Stomach (tissue), 19 donors: ENCODE data around the gene RASGRP3. TPM values are rescaled to one million over a fixed set of nuclear protein-coding genes. Genes with fewer than 3 reads are reported as not detected.
A peak's percentile ranks its signal among the peaks of the same experiment; 100 is the strongest.

Experiments used
- DNase-seq, 2 donors: peaks; one replicate each; pipeline versions ENCODE4 v3.0.0 to v3.0.0-alpha.2; 2013 to 2019
- H3K27ac ChIP-seq, 5 donors: fragments of 200-600 bp in 4 of 5; sonication (generic) in 4 of 5; one replicate each; pipeline ENCODE4 v1.5.1; 2013 to 2019; ENCODE audit warnings: mild to moderate bottlenecking in 1 of 5, moderate library complexity in 1 of 5
- H3K27me3 ChIP-seq, 3 donors: fragments of 200-600 bp; sonication (generic); one replicate each; pipeline ENCODE4 v1.5.1; 2017 to 2019; ENCODE audit warnings: mixed run types in 1 of 3
- H3K36me3 ChIP-seq, 4 donors: fragments of 200-600 bp; sonication (generic); 1 replicate in 3 of 4; 2 replicates in 1 of 4; pipeline ENCODE4 v1.5.1; 2016 to 2019
- H3K4me1 ChIP-seq, 4 donors: fragments of 200-600 bp; sonication (generic); one replicate each; pipeline ENCODE4 v1.5.1; 2016 to 2019
- H3K4me3 ChIP-seq, 4 donors: fragments of 200-600 bp; sonication (generic) in 3 of 4; one replicate each; pipeline ENCODE4 v1.5.1; 2016 to 2019; ENCODE audit warnings: mild to moderate bottlenecking in 1 of 4
- H3K9me3 ChIP-seq, 4 donors: fragments of 200-600 bp; sonication (generic); one replicate each; pipeline ENCODE4 v1.5.1; 2016 to 2019
- EP300 ChIP-seq: sonication (generic); formaldehyde crosslinking; IDR thresholded peaks from one replicate; pipeline ENCODE4 v1.6.1; 2017; ENCODE audit warnings: antibody characterized with exemption
- POLR2A ChIP-seq, 4 donors: fragments of 450-650 bp; IDR thresholded peaks; one replicate each; pipeline ENCODE4 v1.6.1; 2016; ENCODE audit warnings: antibody characterized with exemption in 4 of 4, control low read depth in 2 of 4, mild to moderate bottlenecking in 1 of 4, moderate library complexity in 1 of 4
- POLR2AphosphoS5 ChIP-seq, 3 donors: sonication (generic); formaldehyde crosslinking; IDR thresholded peaks; one replicate each; pipeline ENCODE4 v1.6.1; 2016; ENCODE audit warnings: antibody characterized with exemption in 3 of 3
- WGBS, 5 donors: extraction: QIAGEN DNeasy Blood & Tissue Kit in 3 of 5; methylation state at CpG; one replicate each; pipeline versions ENCODE4 v1.1.5 to v1.1.7; 2013 to 2018; 5-methylcytosine and 5-hydroxymethylcytosine counted together
- intact Hi-C: fragments of 100-400 bp; cut with DNase I; formaldehyde crosslinking; loops from one replicate; pipeline ENCODE4 v1.15.1; 2023; ENCODE audit warnings: low total_unique reads
- long read RNA-seq, 10 donors: transcript quantifications; one replicate each; lab custom pipeline, GENCODE V29; 2026
- polyA plus RNA-seq, 3 donors: library from polyadenylated mRNA; stranded (reverse); fragments of 200-250 nt; gene quantifications; one replicate each; pipeline ENCODE4 v1.2.3, GENCODE V29; 2013
- total RNA-seq, 5 donors: library from RNA; depleted of rRNA; stranded (reverse); fragments of >200 nt; gene quantifications; one replicate each; pipeline versions ENCODE4 v1.1.0 to v1.2.3, GENCODE V29; 2014 to 2016
- TF ChIP-seq, protein P1 (sequence below), 7 experiments: fragments of 450-650 bp in 4 of 7; fragments of 200-600 bp in 3 of 7; sonication (generic) in 3 of 7; IDR thresholded peaks; one replicate each; pipeline ENCODE4 v1.5.1; 2016 to 2019; ENCODE audit warnings: antibody characterized with exemption in 7 of 7, control low read depth in 2 of 7, mild to moderate bottlenecking in 1 of 7
- donor health status: healthy with polysubstance abuse.
- donor health status: Bipolar disorder and iron deficiency.
- donor health status: healthy.

Gene RASGRP3
- 10 to 100 TPM in 4 of 5 donors, under 1 TPM in 1; 0.29 to 51.3 (median 16.0) TPM for total RNA-seq
- 1 to 10 TPM; 3.3 to 6.9 (median 6.3) TPM for polyA plus RNA-seq
- long read RNA-seq, donor 1: 0 reads
- long read RNA-seq, donor 2: 0 reads
- long read RNA-seq, donor 3: 0 reads
- long read RNA-seq, donor 4: 0 reads
- long read RNA-seq, donor 5, partial matches to known transcripts: 0 of 1 reads
- long read RNA-seq, donor 5, other reads (novel, unspliced or antisense): 0 of 1 reads
- long read RNA-seq, donor 6: 0 reads
- long read RNA-seq, donor 7, full-length matches to known transcripts: 2 of 2 reads
- long read RNA-seq, donor 7, partial matches to known transcripts: 0 of 2 reads
- long read RNA-seq, donor 7, other reads (novel, unspliced or antisense): 0 of 2 reads
- long read RNA-seq, donor 8: 0 reads
- long read RNA-seq, donor 9, partial matches to known transcripts: 0 of 1 reads
- long read RNA-seq, donor 9, other reads (novel, unspliced or antisense): 0 of 1 reads
- long read RNA-seq, donor 10: 0 reads

DNA sequence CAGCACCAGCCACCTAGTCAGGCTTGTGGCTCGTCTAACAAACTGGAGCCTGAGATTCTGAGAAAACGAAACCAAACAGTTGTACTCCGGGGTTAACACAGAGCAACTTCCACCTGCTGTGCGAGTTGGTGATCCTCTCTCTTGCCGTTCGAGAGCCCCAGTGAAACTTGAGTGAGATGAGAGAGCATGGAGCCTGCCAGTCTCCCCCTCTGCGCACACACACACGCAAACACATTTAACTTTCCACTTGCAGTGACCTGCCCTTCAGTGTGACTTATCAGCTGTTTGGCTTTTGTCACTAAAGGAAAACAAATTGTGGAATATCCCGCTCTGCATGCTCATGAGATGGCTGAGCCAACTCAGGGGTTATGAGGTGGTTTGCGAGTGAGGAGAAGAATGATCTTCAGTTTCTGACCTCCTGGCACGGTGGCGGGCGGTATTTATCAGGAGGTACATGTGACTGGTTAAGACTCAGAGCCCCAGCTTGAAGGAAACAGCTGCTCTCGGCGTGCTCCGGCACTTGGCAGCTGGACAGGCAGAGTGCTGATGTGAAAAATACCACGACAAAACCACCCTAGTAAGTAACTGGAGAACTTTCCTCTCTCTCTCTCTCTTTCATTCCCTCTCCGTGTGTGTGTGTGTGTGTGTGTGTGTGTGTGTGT, at the start of gene RASGRP3:
Gene RASGRP3 (plus strand): TSS at position 519 of the 662 bp plus-strand sequence. CDS start 38,488 bp downstream, outside the sequence.
- H3K9me3 ChIP-seq: no peaks in the 10 kb centered on the region
- 0 to 2% (median 0%) methylated on average over 13 to 18 of the region's 18 CpGs for WGBS, 5 donors
- H3K4me3 ChIP-seq: peak within 1 kb of the TSS; percentile 52 to 69 (median 64)
- peak; percentile 80 to 92 for DNase-seq
- H3K36me3 ChIP-seq: no peaks in the 10 kb centered on the region
- intact Hi-C loops: no loop called here
- peaks cover 9 to 39% (median 15%) of the 10 kb centered on the region in 4 donors for H3K4me1 ChIP-seq
- H3K27me3 ChIP-seq: no peaks in the 10 kb centered on the region
- peak within 1 kb of the TSS; percentile 83 to 90 (median 88) for H3K27ac ChIP-seq
- TF ChIP-seq EP300 (no peak), POLR2AphosphoS5 (IDR thresholded peaks at IDR 0.05) (peak; percentile 20 to 72 (median 69))

DNA sequence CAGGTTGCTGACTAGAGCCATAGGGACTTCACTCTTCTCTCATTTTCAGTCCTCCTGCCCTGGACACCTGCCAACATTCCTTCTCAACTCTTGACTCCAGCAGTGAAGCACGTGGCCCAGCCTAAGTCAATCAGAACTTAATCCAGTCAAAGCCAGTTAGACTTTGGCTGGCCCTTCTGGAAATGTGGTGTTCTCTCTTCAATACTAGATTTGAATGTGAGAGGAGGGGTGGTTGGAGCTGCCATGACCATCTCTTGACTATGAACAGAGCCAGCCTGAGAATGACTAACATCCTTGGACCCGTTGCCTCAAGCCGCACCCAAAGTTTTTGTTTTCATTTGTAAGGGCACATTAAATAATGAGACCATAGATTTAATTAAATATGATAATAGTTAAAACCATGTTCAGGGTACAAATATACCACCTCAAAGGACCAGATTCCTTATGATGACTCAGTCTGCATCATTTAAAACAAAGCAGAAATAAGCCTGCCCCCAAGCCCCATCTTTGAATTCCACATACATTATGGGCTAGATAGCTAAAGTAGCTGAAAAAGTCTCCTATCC, 49.7 kb upstream of the RASGRP3 start:
- TF ChIP-seq, protein P1, sequence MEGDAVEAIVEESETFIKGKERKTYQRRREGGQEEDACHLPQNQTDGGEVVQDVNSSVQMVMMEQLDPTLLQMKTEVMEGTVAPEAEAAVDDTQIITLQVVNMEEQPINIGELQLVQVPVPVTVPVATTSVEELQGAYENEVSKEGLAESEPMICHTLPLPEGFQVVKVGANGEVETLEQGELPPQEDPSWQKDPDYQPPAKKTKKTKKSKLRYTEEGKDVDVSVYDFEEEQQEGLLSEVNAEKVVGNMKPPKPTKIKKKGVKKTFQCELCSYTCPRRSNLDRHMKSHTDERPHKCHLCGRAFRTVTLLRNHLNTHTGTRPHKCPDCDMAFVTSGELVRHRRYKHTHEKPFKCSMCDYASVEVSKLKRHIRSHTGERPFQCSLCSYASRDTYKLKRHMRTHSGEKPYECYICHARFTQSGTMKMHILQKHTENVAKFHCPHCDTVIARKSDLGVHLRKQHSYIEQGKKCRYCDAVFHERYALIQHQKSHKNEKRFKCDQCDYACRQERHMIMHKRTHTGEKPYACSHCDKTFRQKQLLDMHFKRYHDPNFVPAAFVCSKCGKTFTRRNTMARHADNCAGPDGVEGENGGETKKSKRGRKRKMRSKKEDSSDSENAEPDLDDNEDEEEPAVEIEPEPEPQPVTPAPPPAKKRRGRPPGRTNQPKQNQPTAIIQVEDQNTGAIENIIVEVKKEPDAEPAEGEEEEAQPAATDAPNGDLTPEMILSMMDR (IDR thresholded peaks at IDR 0.05): no peak
- no peak for TF ChIP-seq POLR2AphosphoS5 (IDR thresholded peaks at IDR 0.05)
- no peak for TF ChIP-seq POLR2A (IDR thresholded peaks at IDR 0.05)
- no peak for TF ChIP-seq EP300
- Histone ChIP-seq H3K36me3 (no peaks in the 10 kb centered on the region), H3K4me1 (no peaks in the 10 kb centered on the region), H3K27me3 (no peaks in the 10 kb centered on the region), H3K27ac (no peak overlapping the region), H3K4me3 (no peak overlapping the region), H3K9me3 (no peaks in the 10 kb centered on the region)
- intact Hi-C loops: no loop called here
- DNase-seq: peak; percentile 61 to 62
- WGBS, 5 donors: 47 to 65% (median 55%) methylated on average over 3 of the region's 3 CpGs

DNA sequence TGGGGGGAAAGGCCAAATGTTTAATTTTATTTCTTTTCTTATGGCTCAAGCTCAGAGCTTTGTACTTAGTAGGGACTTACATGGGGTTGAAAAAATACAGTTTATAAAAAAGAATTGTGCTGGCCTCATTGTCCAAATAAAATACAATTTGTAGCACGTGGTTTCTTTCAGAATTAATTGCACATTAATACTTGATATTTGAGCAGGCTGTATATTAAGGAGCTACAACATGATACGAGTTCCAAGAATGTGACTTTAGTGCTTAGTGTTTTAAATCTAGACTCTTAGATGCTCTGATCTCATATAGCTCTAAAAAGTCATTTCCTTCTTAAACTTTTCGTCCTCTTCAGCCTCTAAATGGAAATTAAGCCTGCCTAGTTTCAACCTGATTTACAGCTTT, 46.4 kb upstream of the RASGRP3 start:
- no peaks in the 10 kb centered on the region for H3K27me3 ChIP-seq
- TF ChIP-seq POLR2A (IDR thresholded peaks at IDR 0.05) (no peak), POLR2AphosphoS5 (IDR thresholded peaks at IDR 0.05) (no peak), EP300 (no peak)
- TF ChIP-seq, protein P1 (IDR thresholded peaks at IDR 0.05): no peak

DNA sequence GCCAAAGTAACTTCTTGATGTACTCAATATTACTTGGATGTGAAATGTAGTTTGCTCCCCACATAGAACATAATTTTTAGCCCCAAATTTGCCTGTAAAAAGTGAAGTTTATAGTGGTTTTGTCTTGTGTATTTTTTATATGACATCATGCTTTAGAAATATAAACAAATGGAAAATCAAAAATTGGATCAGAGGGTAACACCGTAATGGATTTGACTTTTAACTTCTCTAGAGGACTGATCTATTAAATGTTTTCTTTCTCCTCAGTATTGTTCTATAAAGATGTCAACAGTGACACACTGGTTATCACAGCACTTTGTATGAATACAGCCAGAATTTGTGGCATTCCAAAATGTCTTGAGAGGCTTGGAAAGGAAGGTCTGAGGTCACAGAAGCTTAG, 45.6 kb upstream of the RASGRP3 start:
- no peaks in the 10 kb centered on the region for H3K27me3 ChIP-seq
- 62 to 71% (median 63%) methylated on average over 1 of the region's 1 CpG for WGBS, 5 donors
- DNase-seq: no peak
- intact Hi-C loops: no loop called here
- no peak overlapping the region for H3K27ac ChIP-seq
- H3K4me1 ChIP-seq: no peaks in the 10 kb centered on the region
- H3K4me3 ChIP-seq: no peak overlapping the region
- no peaks in the 10 kb centered on the region for H3K9me3 ChIP-seq
- TF ChIP-seq POLR2AphosphoS5 (IDR thresholded peaks at IDR 0.05) (no peak), EP300 (no peak), POLR2A (IDR thresholded peaks at IDR 0.05) (no peak)
- TF ChIP-seq, protein P1 (IDR thresholded peaks at IDR 0.05): no peak
- no peaks in the 10 kb centered on the region for H3K36me3 ChIP-seq

More for the DNA sequence above, 46.4 kb upstream of the RASGRP3 start:
- 43 to 73% (median 54%) methylated on average over 3 of the region's 3 CpGs for WGBS, 5 donors
- H3K4me3 ChIP-seq: no peak overlapping the region
- no peak overlapping the region for H3K27ac ChIP-seq
- H3K4me1 ChIP-seq: no peaks in the 10 kb centered on the region
- no peaks in the 10 kb centered on the region for H3K36me3 ChIP-seq
- DNase-seq: no peak
- H3K9me3 ChIP-seq: no peaks in the 10 kb centered on the region
- intact Hi-C loops: no loop called here
